GM08714 (cell line): ENCODE data around the gene NMS.

Experiments used
- H3K4me3 ChIP-seq: fragments of 200-500 bp; sonication (Bioruptor generic); 2 replicates; pipeline ENCODE4 v1.5.1; 2014; ENCODE audit warnings: mild to moderate bottlenecking, low read length, inconsistent platforms
- ZNF274 ChIP-seq: IDR thresholded peaks from 2 replicates; pipeline ENCODE4 v1.6.1; 2012; ENCODE audit warnings: mild to moderate bottlenecking, low read depth, low read length

Gene NMS

GRCh38 chr2:100520224-100520623 lies 49.9 kb downstream of the NMS start:
- no peak overlapping the region for H3K4me3 ChIP-seq
- no peak for TF ChIP-seq ZNF274

GRCh38 chr2:100522430-100522829 lies 52.1 kb downstream of the NMS start:
- TF ChIP-seq ZNF274 = no peak
- H3K4me3 ChIP-seq = no peak overlapping the region

- no peak overlapping the region for H3K4me3 ChIP-seq
- no peak for TF ChIP-seq ZNF274
These were observed 54.0 kb downstream of the NMS start for GRCh38 chr2:100524331-100524730.

GRCh38 chr2:100526868-100527267 lies 56.6 kb downstream of the NMS start:
- no peak overlapping the region for H3K4me3 ChIP-seq
- no peak for TF ChIP-seq ZNF274

- no peak for TF ChIP-seq ZNF274
- H3K4me3 ChIP-seq = no peak overlapping the region
These were observed 57.2 kb downstream of the NMS start for GRCh38 chr2:100527440-100528015.

- no peak for TF ChIP-seq ZNF274
- no peak overlapping the region for H3K4me3 ChIP-seq
These were observed 58.9 kb downstream of the NMS start for GRCh38 chr2:100529176-100529575.

- H3K4me3 ChIP-seq = no peak overlapping the region
- no peak for TF ChIP-seq ZNF274
These were observed 59.6 kb downstream of the NMS start for GRCh38 chr2:100529900-100530299.
